Upper lobe of right lung (tissue), 1 donor: ENCODE measurements around the gene CD99L2. TPM values are rescaled to one million over a fixed set of nuclear protein-coding genes. Genes with fewer than 3 reads are reported as not detected.
"Not testable (repeated sequence)": the region's sequence is repeated elsewhere in the genome, so short reads cannot be mapped to it uniquely, and the experiment has no call there.

Experiments
- ATAC-seq: fragments of 200-7000 bp; cut with Tn5 transposase; one replicate; pipeline ENCODE4 v1.9.1; 2020; ENCODE audit warnings: mild to moderate bottlenecking, moderate library complexity
- DNase-seq: peaks from one replicate; pipeline ENCODE4 v3.0.0-alpha.2; 2020
- H3K27ac ChIP-seq: fragments of 200-600 bp; one replicate; pipeline ENCODE4 v1.8.0; 2022
- H3K27me3 ChIP-seq: fragments of 200-600 bp; one replicate; pipeline ENCODE4 v1.8.0; 2022; ENCODE audit warnings: mild to moderate bottlenecking
- H3K36me3 ChIP-seq: fragments of 200-600 bp; one replicate; pipeline ENCODE4 v1.8.0; 2022
- H3K4me1 ChIP-seq: fragments of 200-600 bp; one replicate; pipeline ENCODE4 v1.8.0; 2022
- H3K4me3 ChIP-seq: fragments of 200-600 bp; one replicate; pipeline ENCODE4 v1.8.0; 2022; ENCODE audit warnings: mild to moderate bottlenecking
- H3K9me3 ChIP-seq: fragments of 200-600 bp; one replicate; pipeline ENCODE4 v1.8.0; 2022
- intact Hi-C: fragments of 100-400 bp; cut with DNase I; formaldehyde crosslinking; loops from one replicate; pipeline ENCODE4 v1.11.0; 2022
- total RNA-seq: library from RNA; stranded (reverse); fragmentation: NEBNext Ultra II Directional; extraction: Animal tissue kit (Norgen Biotek cat#: 25700); gene quantifications from one replicate; pipeline ENCODE4 v1.2.1, GENCODE V29; 2021
- TF ChIP-seq, protein P1 (sequence below): fragments of 200-600 bp; IDR thresholded peaks from one replicate; pipeline ENCODE4 v1.8.0; 2022; ENCODE audit warnings: antibody characterized with exemption
- donor health status: DM: no; HTN: yes; CAD: no; lungs with severe emphysema.

The CD99L2 gene
- total RNA-seq, 1 donor from 2014 or later, result 38.4 TPM

GRCh38 chrX:150879855-150880807 is 18.3 kb downstream of the CD99L2 start:
- no peak for ATAC-seq

DNA sequence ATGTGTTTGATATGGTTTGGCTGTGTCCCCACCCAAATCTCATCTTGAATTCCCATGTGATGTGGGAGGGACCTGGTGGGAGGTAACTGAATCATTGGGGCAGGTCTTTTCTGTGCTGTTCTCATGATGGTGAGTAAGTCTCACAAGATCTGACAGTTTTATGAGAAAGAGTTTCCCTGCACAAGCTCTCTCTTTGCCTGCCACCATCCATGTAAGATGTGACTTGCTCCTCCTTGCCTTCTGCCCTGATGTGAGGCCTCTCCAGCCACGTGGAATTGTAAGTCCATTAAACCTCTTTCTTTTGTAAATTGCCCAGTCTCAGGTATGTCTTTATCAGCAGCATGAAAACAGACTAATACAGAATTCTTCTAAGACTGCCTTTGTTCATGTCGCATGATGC is 22.8 kb downstream of the CD99L2 start:
- H3K27ac ChIP-seq, H3K9me3 ChIP-seq, H3K27me3 ChIP-seq, H3K4me1 ChIP-seq, intact Hi-C loops, ATAC-seq, DNase-seq, H3K36me3 ChIP-seq, H3K4me3 ChIP-seq: not testable (repeated sequence)

More at GRCh38 chrX:150879855-150880807, 18.3 kb downstream of the CD99L2 start:
- Histone ChIP-seq H3K36me3 (no peaks in the 10 kb centered on the region), H3K27me3 (no peaks in the 10 kb centered on the region), H3K4me3 (no peak overlapping the region), H3K4me1 (no peaks in the 10 kb centered on the region), H3K9me3 (no peaks in the 10 kb centered on the region), H3K27ac (no peak overlapping the region)
- TF ChIP-seq, protein P1, sequence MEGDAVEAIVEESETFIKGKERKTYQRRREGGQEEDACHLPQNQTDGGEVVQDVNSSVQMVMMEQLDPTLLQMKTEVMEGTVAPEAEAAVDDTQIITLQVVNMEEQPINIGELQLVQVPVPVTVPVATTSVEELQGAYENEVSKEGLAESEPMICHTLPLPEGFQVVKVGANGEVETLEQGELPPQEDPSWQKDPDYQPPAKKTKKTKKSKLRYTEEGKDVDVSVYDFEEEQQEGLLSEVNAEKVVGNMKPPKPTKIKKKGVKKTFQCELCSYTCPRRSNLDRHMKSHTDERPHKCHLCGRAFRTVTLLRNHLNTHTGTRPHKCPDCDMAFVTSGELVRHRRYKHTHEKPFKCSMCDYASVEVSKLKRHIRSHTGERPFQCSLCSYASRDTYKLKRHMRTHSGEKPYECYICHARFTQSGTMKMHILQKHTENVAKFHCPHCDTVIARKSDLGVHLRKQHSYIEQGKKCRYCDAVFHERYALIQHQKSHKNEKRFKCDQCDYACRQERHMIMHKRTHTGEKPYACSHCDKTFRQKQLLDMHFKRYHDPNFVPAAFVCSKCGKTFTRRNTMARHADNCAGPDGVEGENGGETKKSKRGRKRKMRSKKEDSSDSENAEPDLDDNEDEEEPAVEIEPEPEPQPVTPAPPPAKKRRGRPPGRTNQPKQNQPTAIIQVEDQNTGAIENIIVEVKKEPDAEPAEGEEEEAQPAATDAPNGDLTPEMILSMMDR, result no peak
- DNase-seq, result no peak
- intact Hi-C loops, result no loop called here

GRCh38 chrX:150874448-150874847 is 24.0 kb downstream of the CD99L2 start:
- no peaks in the 10 kb centered on the region for H3K9me3 ChIP-seq
- no peak for ATAC-seq
- H3K27me3 ChIP-seq, result no peaks in the 10 kb centered on the region
- TF ChIP-seq, protein P1, result no peak
- H3K27ac ChIP-seq, result no peak overlapping the region
- intact Hi-C loops, result no loop called here
- no peaks in the 10 kb centered on the region for H3K36me3 ChIP-seq
- no peak overlapping the region for H3K4me3 ChIP-seq
- DNase-seq, result no peak
- no peaks in the 10 kb centered on the region for H3K4me1 ChIP-seq

GRCh38 chrX:150873616-150874015 is 24.9 kb downstream of the CD99L2 start:
- no peaks in the 10 kb centered on the region for H3K9me3 ChIP-seq
- ATAC-seq (peak; percentile 28), DNase-seq (no peak)
- no peaks in the 10 kb centered on the region for H3K4me1 ChIP-seq
- no peak overlapping the region for H3K4me3 ChIP-seq
- no peaks in the 10 kb centered on the region for H3K27me3 ChIP-seq
- H3K27ac ChIP-seq, result no peak overlapping the region
- intact Hi-C loops, result no loop called here
- TF ChIP-seq, protein P1, result no peak
- no peaks in the 10 kb centered on the region for H3K36me3 ChIP-seq

- Histone ChIP-seq H3K4me3 (no peak overlapping the region), H3K4me1 (no peaks in the 10 kb centered on the region), H3K27me3 (no peaks in the 10 kb centered on the region), H3K9me3 (no peaks in the 10 kb centered on the region), H3K36me3 (no peaks in the 10 kb centered on the region), H3K27ac (no peak overlapping the region)
- TF ChIP-seq, protein P1, result no peak
- intact Hi-C loops, result no loop called here
- no peak for DNase-seq
- ATAC-seq, result no peak
Observed at GRCh38 chrX:150872773-150873336, 25.6 kb downstream of the CD99L2 start.

DNA sequence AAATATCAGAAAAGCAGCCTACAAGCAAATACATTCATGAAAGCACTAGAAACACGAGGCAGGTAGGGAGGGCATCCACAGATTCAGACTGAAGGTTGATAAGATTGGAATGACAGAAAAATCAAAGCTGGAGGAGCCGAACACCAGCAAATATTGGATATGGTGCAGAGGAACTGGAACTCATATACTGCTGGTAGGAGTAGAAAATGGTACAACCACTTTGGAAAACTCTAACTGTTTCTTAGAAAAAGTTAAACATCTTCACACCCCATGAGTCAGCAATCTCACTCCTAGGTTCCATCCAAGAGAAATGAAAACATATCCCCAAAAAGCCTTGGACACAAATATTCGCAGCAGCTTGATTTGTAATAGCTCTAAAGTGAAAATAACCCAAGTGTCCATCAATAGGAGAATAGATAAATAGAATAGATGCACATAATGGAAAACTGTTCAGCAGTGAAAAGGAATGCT is 27.1 kb downstream of the CD99L2 start:
- DNase-seq, result no peak
- no peaks in the 10 kb centered on the region for H3K4me1 ChIP-seq
- no peak for ATAC-seq
- H3K9me3 ChIP-seq, result no peaks in the 10 kb centered on the region
- H3K27me3 ChIP-seq, result no peaks in the 10 kb centered on the region
- no peak overlapping the region for H3K27ac ChIP-seq
- intact Hi-C loops, result no loop called here
- no peaks in the 10 kb centered on the region for H3K36me3 ChIP-seq
- TF ChIP-seq, protein P1, result no peak
- no peak overlapping the region for H3K4me3 ChIP-seq
